HUES6 (cell line): ENCODE results near the gene MMD.
"Not testable (repeated sequence)": the region's sequence is repeated elsewhere in the genome, so short reads cannot be mapped to it uniquely, and the experiment has no call there.

ENCODE experiments used
- H3K27ac ChIP-seq: 2 replicates; pipeline ENCODE4 v1.7.0; 2013; ENCODE audit warnings: low read depth, mild to moderate bottlenecking, low read length, inconsistent platforms
- H3K27me3 ChIP-seq: 2 replicates; pipeline ENCODE4 v1.6.1; 2013; ENCODE audit warnings: low read length; ENCODE audit not compliant: control insufficient read depth, insufficient read depth
- H3K36me3 ChIP-seq: 2 replicates; pipeline ENCODE4 v1.6.1; 2013; ENCODE audit warnings: low read length; ENCODE audit not compliant: control insufficient read depth, insufficient read depth
- H3K4me1 ChIP-seq: 2 replicates; pipeline ENCODE4 v1.6.1; 2013; ENCODE audit warnings: low read length; ENCODE audit not compliant: control insufficient read depth, insufficient read depth
- H3K4me3 ChIP-seq: 2 replicates; pipeline ENCODE4 v1.5.1; 2013; ENCODE audit warnings: low read depth, low read length
- H3K9ac ChIP-seq: one replicate; pipeline ENCODE4 v1.6.1; 2013; ENCODE audit warnings: mild to moderate bottlenecking, low read length
- H3K9me3 ChIP-seq: 2 replicates; pipeline ENCODE4 v1.6.1; 2013; ENCODE audit warnings: low read depth, low read length; ENCODE audit not compliant: control insufficient read depth, insufficient read depth

The MMD gene

GRCh38 chr17:55407641-55408566, 13.7 kb downstream of the MMD start:
- Histone ChIP-seq H3K36me3 (peaks cover 91% of the 10 kb centered on the region), H3K4me1 (no peaks in the 10 kb centered on the region), H3K9me3 (no peaks in the 10 kb centered on the region), H3K27me3 (no peaks in the 10 kb centered on the region), H3K4me3 (no peak overlapping the region), H3K9ac (no peak overlapping the region), H3K27ac (no peak overlapping the region)

DNA sequence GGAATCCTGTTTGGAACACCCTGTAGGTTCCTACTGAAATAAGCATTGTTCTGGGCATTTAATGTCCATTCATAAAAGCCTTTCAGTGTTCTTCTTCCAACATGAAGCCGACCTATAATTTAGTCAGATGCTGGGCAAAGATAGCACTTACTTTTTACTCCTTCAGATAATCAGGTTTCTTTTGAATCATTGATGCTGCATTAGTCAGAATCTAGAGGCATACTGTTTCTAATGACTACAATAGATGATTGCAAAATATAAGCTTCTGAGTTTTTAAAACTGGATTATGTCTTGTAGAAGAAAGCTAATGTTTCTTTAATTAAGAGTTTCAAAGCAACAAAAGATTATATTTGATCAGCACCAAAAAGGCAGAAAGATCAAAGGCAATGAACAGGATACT, 16.0 kb downstream of the MMD start:
- Histone ChIP-seq H3K4me1 (no peaks in the 10 kb centered on the region), H3K27ac (no peak overlapping the region), H3K9ac (no peak overlapping the region), H3K36me3 (peaks cover 91% of the 10 kb centered on the region), H3K27me3 (no peaks in the 10 kb centered on the region), H3K9me3 (no peaks in the 10 kb centered on the region), H3K4me3 (no peak overlapping the region)

DNA sequence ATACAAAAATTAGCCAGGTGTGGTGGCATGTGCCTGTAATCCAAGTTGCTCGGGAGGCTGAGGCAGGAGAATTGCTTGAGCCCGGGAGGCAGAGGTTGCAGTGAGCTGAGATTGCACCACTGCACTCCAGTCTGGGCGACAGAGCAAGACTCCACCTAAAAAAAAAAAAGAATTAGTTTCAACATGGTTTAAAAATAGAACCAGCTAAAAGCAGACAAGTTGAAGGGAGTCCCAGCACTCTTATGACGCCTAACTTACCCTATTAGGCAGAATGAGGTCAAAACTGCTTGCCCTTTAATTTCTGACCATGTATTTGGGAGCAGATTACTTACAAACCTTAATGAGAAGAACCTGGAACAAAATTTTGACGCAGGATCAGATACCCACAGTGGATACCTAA, 17.4 kb downstream of the MMD start:
- peaks cover 90% of the 10 kb centered on the region for H3K36me3 ChIP-seq
- H3K27me3 ChIP-seq, H3K4me3 ChIP-seq, H3K9ac ChIP-seq, H3K4me1 ChIP-seq, H3K27ac ChIP-seq, H3K9me3 ChIP-seq: not testable (repeated sequence)

DNA sequence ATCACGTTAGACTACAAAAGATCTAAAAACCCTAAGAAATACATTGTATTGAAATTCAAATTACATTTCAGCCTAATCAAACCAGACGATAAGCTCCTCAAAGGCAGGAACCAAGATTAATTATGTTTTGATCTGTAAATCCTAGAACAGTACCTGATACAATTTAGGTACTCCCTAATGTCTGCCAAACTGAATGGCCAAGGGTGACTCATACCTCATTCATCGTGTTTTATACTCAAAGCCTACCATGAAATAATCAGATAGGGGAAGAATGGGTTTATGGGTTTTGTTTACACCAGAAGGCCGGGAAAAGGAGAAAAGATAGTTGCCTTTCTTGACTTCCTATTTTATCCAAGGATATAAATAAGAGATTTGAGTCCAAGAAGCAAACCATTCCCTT, 19.3 kb downstream of the MMD start:
- Histone ChIP-seq H3K27ac (no peak overlapping the region), H3K9ac (no peak overlapping the region), H3K4me1 (no peaks in the 10 kb centered on the region), H3K9me3 (no peaks in the 10 kb centered on the region), H3K4me3 (no peak overlapping the region), H3K36me3 (peaks cover 82% of the 10 kb centered on the region), H3K27me3 (no peaks in the 10 kb centered on the region)

- Histone ChIP-seq H3K27me3 (no peaks in the 10 kb centered on the region), H3K9me3 (no peaks in the 10 kb centered on the region), H3K36me3 (peaks cover 67% of the 10 kb centered on the region), H3K9ac (no peak overlapping the region), H3K4me3 (no peak overlapping the region), H3K27ac (no peak overlapping the region), H3K4me1 (no peaks in the 10 kb centered on the region)
Observed at GRCh38 chr17:55398689-55399088, 22.9 kb downstream of the MMD start.

- H3K27ac ChIP-seq: no peak overlapping the region
- no peaks in the 10 kb centered on the region for H3K9me3 ChIP-seq
- H3K4me3 ChIP-seq: no peak overlapping the region
- H3K36me3 ChIP-seq: peaks cover 48% of the 10 kb centered on the region
- no peak overlapping the region for H3K9ac ChIP-seq
- H3K27me3 ChIP-seq: no peaks in the 10 kb centered on the region
- no peaks in the 10 kb centered on the region for H3K4me1 ChIP-seq
Observed at GRCh38 chr17:55395803-55396505, 25.7 kb downstream of the MMD start.

DNA sequence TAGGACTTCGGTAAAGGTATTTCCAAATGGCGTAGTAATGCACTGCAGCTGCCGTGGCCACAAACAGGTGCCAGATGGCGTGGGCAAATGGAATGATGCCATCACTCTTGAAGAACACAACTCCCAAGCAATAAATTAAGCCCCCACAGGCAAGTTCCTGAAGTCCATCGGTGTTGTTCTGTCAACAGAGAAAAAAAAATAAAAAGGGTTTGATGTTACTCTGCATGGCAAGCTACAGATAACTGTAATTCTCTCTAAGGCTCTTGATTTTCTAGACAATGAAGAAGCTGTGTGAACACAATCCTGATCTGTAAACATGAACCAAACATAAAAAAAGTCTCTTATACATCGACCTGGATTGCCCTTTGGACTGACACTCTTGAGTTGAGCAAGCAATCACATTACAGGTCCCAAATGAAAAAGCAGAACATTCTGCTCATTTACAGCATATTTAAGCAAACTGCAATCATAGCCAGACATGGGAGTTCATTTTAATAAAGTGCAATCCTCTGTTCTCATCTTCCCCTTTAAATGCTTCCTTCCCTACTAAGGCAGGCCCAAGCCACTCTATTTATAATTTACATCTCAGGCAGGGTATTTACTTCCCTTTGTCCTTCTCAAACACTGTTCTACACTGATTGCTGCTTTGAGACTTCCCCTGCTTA, 27.1 kb downstream of the MMD start:
- peaks cover 35% of the 10 kb centered on the region for H3K36me3 ChIP-seq
- no peak overlapping the region for H3K27ac ChIP-seq
- H3K9me3 ChIP-seq: no peaks in the 10 kb centered on the region
- no peak overlapping the region for H3K4me3 ChIP-seq
- H3K4me1 ChIP-seq: no peaks in the 10 kb centered on the region
- no peak overlapping the region for H3K9ac ChIP-seq
- H3K27me3 ChIP-seq: no peaks in the 10 kb centered on the region

DNA sequence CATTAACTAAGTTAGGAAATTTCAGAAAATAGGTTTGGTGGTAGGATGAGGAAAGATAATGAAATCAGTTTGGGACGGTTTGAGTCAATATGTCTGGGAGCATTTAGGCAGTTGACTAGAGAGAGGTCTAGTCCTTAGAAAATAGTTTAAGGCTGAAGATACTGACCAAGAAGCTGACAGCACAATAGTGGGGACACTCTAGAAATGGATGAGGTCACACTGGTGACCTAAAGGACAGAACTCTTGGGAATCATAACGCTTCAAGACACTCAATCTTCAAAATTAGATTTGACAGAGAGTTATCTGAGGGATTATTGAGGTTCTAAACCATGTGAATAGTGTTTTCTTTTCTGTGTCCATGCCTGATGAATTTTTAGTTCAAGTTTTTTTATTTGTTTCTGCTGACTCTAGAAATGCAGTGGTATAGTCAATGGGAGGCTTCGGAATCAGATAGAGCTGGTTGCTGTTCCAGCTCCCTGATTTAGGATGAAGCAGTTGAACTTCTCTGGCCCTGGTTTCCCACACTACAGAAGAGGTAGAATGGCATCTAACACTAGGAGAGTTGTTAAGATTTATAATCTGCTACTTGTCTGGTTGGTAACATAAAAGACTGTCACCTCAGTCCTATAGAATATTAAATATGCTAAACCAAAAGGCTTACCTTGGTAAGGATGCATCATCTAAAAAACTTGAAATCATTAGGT, 29.7 kb downstream of the MMD start:
- H3K27ac ChIP-seq: no peak overlapping the region
- H3K9ac ChIP-seq: no peak overlapping the region
- H3K36me3 ChIP-seq: peaks cover 21% of the 10 kb centered on the region

DNA sequence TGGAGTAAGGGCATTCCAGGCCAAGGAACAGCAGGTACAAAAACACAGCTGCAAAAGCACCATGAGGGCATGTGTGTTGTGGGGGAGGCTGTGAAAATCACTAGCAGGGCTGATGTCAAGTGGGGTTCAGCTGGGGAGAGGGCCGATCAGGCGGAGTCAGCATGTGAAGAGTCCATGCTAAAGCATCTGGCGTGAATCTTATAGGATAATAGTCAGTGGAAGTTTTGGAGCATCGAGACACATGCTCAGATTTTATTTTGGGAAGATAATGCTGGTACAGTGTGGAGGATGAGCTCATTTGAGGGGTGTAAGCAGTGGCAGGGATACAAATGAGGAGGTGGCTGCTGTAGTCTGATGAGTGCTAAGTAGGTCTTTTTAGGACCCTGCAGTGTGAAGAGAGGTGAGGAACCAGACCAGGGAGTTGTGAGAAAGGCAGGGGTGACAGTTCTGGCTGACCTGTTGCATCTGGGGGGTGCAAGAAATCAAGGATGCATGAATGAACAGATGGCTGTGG, 30.3 kb downstream of the MMD start:
- Histone ChIP-seq H3K9ac (no peak overlapping the region), H3K27me3 (no peaks in the 10 kb centered on the region), H3K36me3 (peaks cover 21% of the 10 kb centered on the region), H3K4me3 (no peak overlapping the region), H3K9me3 (no peaks in the 10 kb centered on the region), H3K27ac (no peak overlapping the region), H3K4me1 (no peaks in the 10 kb centered on the region)

More for the DNA sequence above, 29.7 kb downstream of the MMD start:
- no peaks in the 10 kb centered on the region for H3K4me1 ChIP-seq
- no peaks in the 10 kb centered on the region for H3K27me3 ChIP-seq
- no peak overlapping the region for H3K4me3 ChIP-seq
- no peaks in the 10 kb centered on the region for H3K9me3 ChIP-seq

GRCh38 chr17:55390364-55390977, 31.2 kb downstream of the MMD start:
- Histone ChIP-seq H3K36me3 (peaks cover 19% of the 10 kb centered on the region), H3K9ac (no peak overlapping the region), H3K9me3 (no peaks in the 10 kb centered on the region), H3K27me3 (no peaks in the 10 kb centered on the region), H3K4me3 (no peak overlapping the region), H3K4me1 (no peaks in the 10 kb centered on the region), H3K27ac (no peak overlapping the region)
